Mucosa of stomach (tissue), 1 donor: ENCODE data around the gene TGM4.

Source experiments
- H3K27me3 ChIP-seq: one replicate; pipeline ENCODE4 v1.7.0; 2013; ENCODE audit warnings: mild to moderate bottlenecking, low read length; ENCODE audit not compliant: control insufficient read depth, insufficient read depth
- H3K36me3 ChIP-seq: one replicate; pipeline ENCODE4 v1.7.0; 2013; ENCODE audit warnings: low read length; ENCODE audit not compliant: control insufficient read depth, insufficient read depth
- H3K4me1 ChIP-seq: one replicate; pipeline ENCODE4 v1.7.0; 2013; ENCODE audit warnings: mild to moderate bottlenecking, low read length; ENCODE audit not compliant: control insufficient read depth, insufficient read depth
- H3K4me3 ChIP-seq: one replicate; pipeline ENCODE4 v1.7.0; 2013; ENCODE audit warnings: low read length
- H3K9ac ChIP-seq: one replicate; pipeline ENCODE4 v1.7.0; 2013; ENCODE audit warnings: mild to moderate bottlenecking, low read length, moderate library complexity
- H3K9me3 ChIP-seq: one replicate; pipeline ENCODE4 v1.7.0; 2013; ENCODE audit warnings: mild to moderate bottlenecking, low read length, moderate library complexity; ENCODE audit not compliant: control insufficient read depth
- donor health status: Pancreatic carcinoma.

The TGM4 gene

DNA sequence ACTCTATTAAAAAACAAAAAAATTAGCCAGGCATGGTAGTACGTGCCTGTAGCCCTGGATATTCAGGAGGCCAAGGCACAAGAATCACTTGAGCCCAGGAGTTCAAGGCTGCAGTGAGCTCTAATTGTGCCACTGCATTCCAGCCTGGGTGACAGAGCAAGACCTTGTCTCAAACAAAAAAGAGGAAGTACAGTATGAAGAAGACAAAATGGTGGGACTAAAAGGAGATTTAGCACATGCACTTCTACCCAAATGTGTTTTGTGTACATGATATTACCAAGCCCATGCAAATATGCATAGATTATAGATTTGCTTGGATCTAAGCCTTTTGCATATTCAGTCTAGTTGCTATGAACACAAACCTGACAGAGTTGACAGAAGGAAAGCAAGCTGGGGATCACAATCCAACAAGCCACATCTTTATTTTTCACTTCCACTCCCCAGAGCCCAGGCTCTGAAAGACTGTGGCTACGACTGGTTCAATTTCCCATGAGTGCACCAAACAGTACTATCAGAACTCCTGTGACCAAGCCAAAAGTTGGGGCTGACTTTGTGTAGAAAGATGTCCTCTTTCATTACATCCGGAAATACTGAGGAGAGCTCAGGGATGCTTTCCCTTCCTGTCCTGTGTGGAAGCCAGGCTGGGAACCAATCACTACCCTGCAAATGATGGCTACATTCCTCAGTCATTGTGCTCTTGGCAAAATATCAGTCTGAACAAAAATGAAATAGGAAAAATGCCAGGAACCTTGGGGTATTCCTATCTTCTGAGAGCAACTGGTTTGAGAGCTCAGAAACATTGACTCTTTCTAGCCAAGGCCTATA, 49.4 kb downstream of the TGM4 start:
- Histone ChIP-seq H3K4me3 (no peak overlapping the region), H3K4me1 (no peaks in the 10 kb centered on the region), H3K9me3 (no peaks in the 10 kb centered on the region), H3K36me3 (peaks cover 18% of the 10 kb centered on the region), H3K27me3 (no peaks in the 10 kb centered on the region), H3K9ac (no peak overlapping the region)

DNA sequence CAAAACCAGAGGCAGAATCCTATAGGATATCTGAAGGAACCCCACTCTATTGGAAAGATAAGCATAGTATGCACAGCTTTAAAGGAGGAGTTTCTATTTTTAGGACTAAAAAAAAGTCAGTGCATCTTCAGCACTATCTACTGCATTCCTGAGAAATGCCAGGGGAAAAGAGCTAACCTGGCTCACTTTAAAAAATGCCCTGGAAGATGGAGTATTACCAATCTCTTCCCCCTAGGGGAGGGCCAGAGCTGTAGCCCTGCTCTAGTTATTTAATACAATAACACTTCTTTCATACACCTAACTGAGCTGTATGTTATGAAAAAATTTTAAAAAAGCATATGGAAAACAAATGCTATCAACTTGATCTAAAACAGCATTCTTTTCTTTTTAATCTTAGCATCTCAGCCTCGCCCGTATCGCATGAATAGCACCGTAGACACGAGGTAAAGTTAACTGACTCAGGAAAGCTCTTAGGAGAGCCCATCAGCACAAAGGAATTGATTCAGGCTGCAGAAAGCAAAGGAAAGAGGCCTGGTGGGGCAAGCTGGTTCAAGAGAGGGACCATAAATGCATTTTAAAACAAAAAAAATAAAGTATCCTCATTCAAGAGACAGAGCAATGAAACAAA, 50.2 kb downstream of the TGM4 start:
- H3K36me3 ChIP-seq: peaks cover 18% of the 10 kb centered on the region
- no peak overlapping the region for H3K9ac ChIP-seq
- no peaks in the 10 kb centered on the region for H3K27me3 ChIP-seq
- no peak overlapping the region for H3K4me3 ChIP-seq
- H3K4me1 ChIP-seq: no peaks in the 10 kb centered on the region
- no peaks in the 10 kb centered on the region for H3K9me3 ChIP-seq

- Histone ChIP-seq H3K27me3 (no peaks in the 10 kb centered on the region), H3K4me1 (no peaks in the 10 kb centered on the region), H3K36me3 (peaks cover 26% of the 10 kb centered on the region), H3K9ac (no peak overlapping the region), H3K4me3 (no peak overlapping the region), H3K9me3 (no peaks in the 10 kb centered on the region)
Observed at GRCh38 chr3:44926172-44926571, 51.8 kb downstream of the TGM4 start.

DNA sequence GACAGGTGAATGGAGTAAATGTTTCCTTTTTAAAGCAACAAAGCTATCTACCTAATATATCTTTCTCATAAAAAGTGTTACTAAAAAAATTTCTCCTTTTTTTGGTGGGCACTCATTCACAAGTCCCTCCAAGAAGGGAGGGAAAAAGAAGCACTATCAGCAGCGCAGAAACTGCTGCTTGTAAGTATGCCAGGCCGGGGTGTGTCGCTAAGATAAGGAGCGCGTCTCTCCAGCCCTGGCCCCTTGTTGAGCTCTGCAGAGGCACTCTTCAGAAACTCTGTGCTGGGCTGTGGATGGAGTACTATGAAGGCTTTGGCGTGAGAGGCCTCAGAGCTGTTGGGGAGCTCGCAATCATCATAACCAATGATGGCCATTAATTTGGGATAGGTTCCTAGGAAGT, 52.5 kb downstream of the TGM4 start:
- Histone ChIP-seq H3K9ac (no peak overlapping the region), H3K27me3 (no peaks in the 10 kb centered on the region), H3K4me1 (no peaks in the 10 kb centered on the region), H3K4me3 (no peak overlapping the region), H3K36me3 (peaks cover 19% of the 10 kb centered on the region), H3K9me3 (no peaks in the 10 kb centered on the region)

DNA sequence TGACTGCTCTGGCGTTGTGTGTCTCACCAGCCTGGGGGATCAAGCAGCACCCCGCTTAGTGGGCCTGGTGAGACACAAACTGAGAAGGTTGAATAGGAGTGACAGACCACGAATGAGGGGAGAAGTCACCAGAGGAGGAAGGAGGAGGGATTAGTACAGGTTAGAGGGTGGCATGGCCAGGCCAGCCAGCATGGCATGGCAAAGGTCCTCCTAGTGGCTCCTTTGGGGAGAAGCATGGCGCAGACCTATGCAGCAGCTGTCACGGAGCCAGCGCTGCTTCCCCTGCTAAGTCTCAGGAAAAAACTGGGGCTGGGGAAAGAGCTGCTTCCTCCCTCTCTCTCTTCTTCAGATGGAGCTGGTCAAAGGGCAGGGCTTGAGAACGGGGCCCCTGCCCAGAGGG, 53.0 kb downstream of the TGM4 start:
- no peaks in the 10 kb centered on the region for H3K9me3 ChIP-seq
- H3K9ac ChIP-seq: no peak overlapping the region
- peaks cover 19% of the 10 kb centered on the region for H3K36me3 ChIP-seq
- H3K4me3 ChIP-seq: no peak overlapping the region
- no peaks in the 10 kb centered on the region for H3K4me1 ChIP-seq
- H3K27me3 ChIP-seq: no peaks in the 10 kb centered on the region

DNA sequence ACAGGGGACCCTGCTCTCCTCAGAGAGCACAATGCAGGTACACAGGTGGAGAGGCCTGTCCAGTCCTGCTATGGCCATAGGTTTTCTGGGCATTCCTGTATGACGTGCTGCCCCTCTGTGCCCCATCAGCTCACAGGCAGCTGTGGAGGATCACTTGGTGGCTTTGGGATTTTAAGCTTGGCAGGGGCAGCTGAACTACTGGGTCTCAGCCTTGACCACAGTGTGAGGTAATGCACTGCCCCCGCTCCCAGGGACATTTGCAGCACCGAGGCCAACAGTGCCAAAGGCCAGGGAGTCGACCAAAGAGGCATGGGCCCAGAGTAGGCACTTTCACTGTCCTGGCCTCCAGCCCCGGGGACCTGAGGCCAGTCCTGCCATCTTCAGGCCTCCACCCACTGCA, 55.4 kb downstream of the TGM4 start:
- no peaks in the 10 kb centered on the region for H3K9me3 ChIP-seq
- H3K9ac ChIP-seq: no peak overlapping the region
- H3K36me3 ChIP-seq: peaks cover 20% of the 10 kb centered on the region
- no peaks in the 10 kb centered on the region for H3K4me1 ChIP-seq
- H3K4me3 ChIP-seq: no peak overlapping the region
- H3K27me3 ChIP-seq: no peaks in the 10 kb centered on the region

- Histone ChIP-seq H3K4me3 (no peak overlapping the region), H3K9ac (no peak overlapping the region), H3K4me1 (no peaks in the 10 kb centered on the region), H3K27me3 (no peaks in the 10 kb centered on the region), H3K9me3 (no peaks in the 10 kb centered on the region), H3K36me3 (peaks cover 20% of the 10 kb centered on the region)
Observed at GRCh38 chr3:44930911-44931310, 56.5 kb downstream of the TGM4 start.

GRCh38 chr3:44931791-44932190, 57.4 kb downstream of the TGM4 start:
- no peak overlapping the region for H3K4me3 ChIP-seq
- H3K9ac ChIP-seq: no peak overlapping the region
- H3K4me1 ChIP-seq: no peaks in the 10 kb centered on the region
- H3K27me3 ChIP-seq: no peaks in the 10 kb centered on the region
- H3K9me3 ChIP-seq: no peaks in the 10 kb centered on the region
- H3K36me3 ChIP-seq: peaks cover 13% of the 10 kb centered on the region

DNA sequence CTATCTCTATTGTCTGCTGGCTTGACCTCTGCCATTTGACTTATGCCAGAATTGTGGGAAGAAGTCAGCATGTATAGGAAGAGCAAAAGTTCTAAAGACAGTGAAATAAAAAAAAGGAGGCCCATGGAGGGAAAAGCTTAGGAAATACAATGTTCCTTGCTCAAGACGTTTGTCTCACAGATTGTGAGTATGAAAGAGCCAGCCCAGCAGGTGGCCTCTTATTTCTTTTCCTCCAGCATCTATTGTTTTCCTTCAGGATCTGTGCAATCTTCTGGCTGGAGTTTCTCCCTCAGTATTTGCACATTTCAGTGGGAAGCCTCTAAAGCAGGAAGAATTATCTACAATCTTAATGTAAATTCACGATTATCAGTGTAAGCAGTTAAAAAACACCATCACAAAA, 57.9 kb downstream of the TGM4 start:
- Histone ChIP-seq H3K36me3 (peaks cover 13% of the 10 kb centered on the region), H3K4me1 (no peaks in the 10 kb centered on the region), H3K9me3 (no peaks in the 10 kb centered on the region), H3K27me3 (no peaks in the 10 kb centered on the region), H3K9ac (no peak overlapping the region), H3K4me3 (no peak overlapping the region)

- Histone ChIP-seq H3K27me3 (no peaks in the 10 kb centered on the region), H3K4me3 (no peak overlapping the region), H3K36me3 (peaks cover 13% of the 10 kb centered on the region), H3K9me3 (no peaks in the 10 kb centered on the region), H3K4me1 (no peaks in the 10 kb centered on the region), H3K9ac (no peak overlapping the region)
Observed at GRCh38 chr3:44932986-44933944, 58.9 kb downstream of the TGM4 start.

DNA sequence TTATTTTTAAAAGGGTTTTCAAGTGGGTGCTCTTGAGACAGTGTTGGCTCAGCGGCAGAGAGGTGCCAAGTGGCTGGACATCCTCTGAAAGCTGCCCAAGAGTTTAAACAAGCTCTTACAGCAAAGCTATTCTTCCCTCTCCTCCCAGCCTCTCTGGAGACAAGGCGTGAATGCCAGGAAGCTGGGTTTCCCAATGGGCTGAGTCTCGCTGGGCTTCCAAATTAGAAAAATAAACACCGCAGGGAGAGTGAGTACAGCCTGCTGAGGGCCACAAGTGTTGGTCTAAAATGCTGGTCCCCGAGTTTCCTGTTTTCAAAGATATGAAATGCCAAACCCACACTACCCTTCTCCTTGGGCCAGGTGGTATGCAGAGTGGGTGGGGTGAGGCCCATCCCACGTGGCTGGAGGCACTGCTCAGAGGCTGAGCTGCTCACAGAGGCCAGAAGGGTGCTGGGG, 65.2 kb downstream of the TGM4 start:
- H3K36me3 ChIP-seq: peaks cover 8% of the 10 kb centered on the region

More for the DNA sequence above, 65.2 kb downstream of the TGM4 start:
- Histone ChIP-seq H3K4me1 (no peaks in the 10 kb centered on the region), H3K9me3 (no peaks in the 10 kb centered on the region), H3K27me3 (no peaks in the 10 kb centered on the region), H3K9ac (no peak overlapping the region), H3K4me3 (no peak overlapping the region)
